ENCODE measurements around the gene NLRP9. TPM values are rescaled to one million over a fixed set of nuclear protein-coding genes. Genes with fewer than 3 reads are reported as not detected.

The NLRP9 gene
- total RNA-seq, 1 experiment from 2014 or later, result not detected

GRCh38 chr19:55668603-55669348 lies 69.4 kb downstream of the NLRP9 start:
- Mint-ChIP-seq H3K27me3 (ENCODE audit: low read depth) (no peaks in the 10 kb centered on the region), H3K4me1 (peaks cover 27% of the 10 kb centered on the region), H3K36me3 (peaks cover 58% of the 10 kb centered on the region), H3K9me3 (no peaks in the 10 kb centered on the region), H3K4me3 (no peak overlapping the region), H3K27ac (no peak overlapping the region)
- POLR2A ChIA-PET, result no interaction called here
- ATAC-seq, result no peak
- CTCF ChIA-PET, result interaction anchor here (3.5 kb wide), 1 partner anchor 14 kb away, joined by 57 read pairs; the partner anchor contains the start of gene U2AF2
- no peak for DNase-seq (ENCODE audit: low spot score)
- no peak for TF ChIP-seq RELA (CRISPR knock-in tag; IDR thresholded peaks at IDR 0.05; ENCODE audit: borderline replicate concordance)
- no peak for TF ChIP-seq ZNF532 (CRISPR knock-in tag; IDR thresholded peaks at IDR 0.05; ENCODE audit: borderline replicate concordance)
- no peak for TF ChIP-seq ELF4 (CRISPR knock-in tag; IDR thresholded peaks at IDR 0.05; ENCODE audit: low read depth)
- no peak for TF ChIP-seq OVOL2 (CRISPR knock-in tag; IDR thresholded peaks at IDR 0.05; ENCODE audit: borderline replicate concordance)
- no peak for TF ChIP-seq ZNF425 (CRISPR knock-in tag; conservative IDR thresholded peaks at IDR 0.05)
- TF ChIP-seq STAT6 (CRISPR knock-in tag; conservative IDR thresholded peaks at IDR 0.05; ENCODE audit: low read depth), result no peak
- no peak for TF ChIP-seq ETV6 (CRISPR knock-in tag; IDR thresholded peaks at IDR 0.05)
- no peak for TF ChIP-seq SMAD3 (CRISPR knock-in tag; IDR thresholded peaks at IDR 0.05; ENCODE audit: borderline replicate concordance)
- TF ChIP-seq E2F4 (CRISPR knock-in tag; IDR thresholded peaks at IDR 0.05; ENCODE audit: borderline replicate concordance, low read depth), result no peak
- TF ChIP-seq FOXP1 (CRISPR knock-in tag; IDR thresholded peaks at IDR 0.05; ENCODE audit: borderline replicate concordance), result no peak
- no peak for TF ChIP-seq ZNF512 (CRISPR knock-in tag; IDR thresholded peaks at IDR 0.05; ENCODE audit: borderline replicate concordance)
